ENCODE measurements around the gene AKT2. TPM values are rescaled to one million over a fixed set of nuclear protein-coding genes. Genes with fewer than 3 reads are reported as not detected.
"Not testable (repeated sequence)": the region's sequence is repeated elsewhere in the genome, so short reads cannot be mapped to it uniquely, and the experiment has no call there.

The AKT2 gene
- total RNA-seq = 14.4 and 31.0 TPM in 2 replicates

GRCh38 chr19:40284501-40285352 is at the start of gene AKT2:
Gene AKT2, minus strand, starts transcription at chr19:40285345. Its CDS starts 20,078 bp downstream, at chr19:40265267.
- DNase-seq (ENCODE audit: low read depth in 2 of 2) = peak; percentile 65 to 82

- DNase-seq (ENCODE audit: low read depth in 2 of 2) = not testable (repeated sequence)
These were observed 47.9 kb upstream of the AKT2 start for GRCh38 chr19:40333083-40333482.

GRCh38 chr19:40332669-40333068 is 47.5 kb upstream of the AKT2 start:
- no peak for DNase-seq (ENCODE audit: low read depth in 2 of 2)

- DNase-seq (ENCODE audit: low read depth in 2 of 2) = no peak
These were observed 45.9 kb upstream of the AKT2 start for GRCh38 chr19:40331052-40331451.

GRCh38 chr19:40326201-40326600 is 41.1 kb upstream of the AKT2 start:
- DNase-seq (ENCODE audit: low read depth in 2 of 2) = no peak

GRCh38 chr19:40323705-40324104 is 38.6 kb upstream of the AKT2 start:
- DNase-seq (ENCODE audit: low read depth in 2 of 2) = no peak

GRCh38 chr19:40322951-40323615 is 37.9 kb upstream of the AKT2 start:
- no peak for DNase-seq (ENCODE audit: low read depth in 2 of 2)

- peak in 1 of 2 donors; percentile 42 for DNase-seq (ENCODE audit: low read depth in 2 of 2)
These were observed 37.1 kb upstream of the AKT2 start for GRCh38 chr19:40322271-40322610.

- DNase-seq (ENCODE audit: low read depth in 2 of 2) = no peak
These were observed 36.6 kb upstream of the AKT2 start for GRCh38 chr19:40321566-40322270.

- DNase-seq (ENCODE audit: low read depth in 2 of 2) = no peak
These were observed 35.9 kb upstream of the AKT2 start for GRCh38 chr19:40321076-40321475.

GRCh38 chr19:40320558-40320935 is 35.4 kb upstream of the AKT2 start:
- DNase-seq (ENCODE audit: low read depth in 2 of 2) = no peak

- no peak for DNase-seq (ENCODE audit: low read depth in 2 of 2)
These were observed 32.2 kb upstream of the AKT2 start for GRCh38 chr19:40317338-40317737.

- DNase-seq (ENCODE audit: low read depth in 2 of 2) = no peak
These were observed 30.8 kb upstream of the AKT2 start for GRCh38 chr19:40315812-40316470.

- DNase-seq (ENCODE audit: low read depth in 2 of 2) = no peak
These were observed 29.5 kb upstream of the AKT2 start for GRCh38 chr19:40314656-40315055.

GRCh38 chr19:40313229-40313983 is 28.3 kb upstream of the AKT2 start:
- DNase-seq (ENCODE audit: low read depth in 2 of 2) = no peak

GRCh38 chr19:40312533-40312932 is 27.4 kb upstream of the AKT2 start:
- DNase-seq (ENCODE audit: low read depth in 2 of 2) = no peak

- DNase-seq (ENCODE audit: low read depth in 2 of 2) = no peak
These were observed 24.5 kb upstream of the AKT2 start for GRCh38 chr19:40309666-40310065.

- peak; percentile 92 for DNase-seq (ENCODE audit: low read depth in 2 of 2)
These were observed 20.3 kb upstream of the AKT2 start for GRCh38 chr19:40305403-40305802.

- no peak for DNase-seq (ENCODE audit: low read depth in 2 of 2)
These were observed 19.2 kb upstream of the AKT2 start for GRCh38 chr19:40304306-40304705.

- DNase-seq (ENCODE audit: low read depth in 2 of 2) = no peak
These were observed 18.6 kb upstream of the AKT2 start for GRCh38 chr19:40303765-40304164.
